ENCODE data around the gene TEAD4. TPM values are rescaled to one million over a fixed set of nuclear protein-coding genes. Genes with fewer than 3 reads are reported as not detected.

TEAD4 gene
- total and polyA plus RNA-seq, 3 donors from 2014 or later = 9.7 to 16.1 (median 10.9) TPM

GRCh38 chr12:3077572-3078081 lies 118.4 kb downstream of the TEAD4 start:
- intact Hi-C loops (cut with DNase I; ENCODE audit: low total_unique reads) = loop anchor here (10.0 kb wide), 1 partner anchor 57 kb away; no protein-coding TSS in a partner anchor
- H3K4me3 ChIP-seq = peak overlapping the region; percentile 81 to 97
- TF ChIP-seq POLR2A (IDR thresholded peaks at IDR 0.05) (no peak), CTCF (IDR thresholded peaks at IDR 0.05) (no peak)
- no peaks in the 10 kb centered on the region for H3K36me3 ChIP-seq (ENCODE audit: low read depth, missing control alignments)
- peak; percentile 43 for DNase-seq
- no peaks in the 10 kb centered on the region for H3K9me3 ChIP-seq
- peaks cover 11% of the 10 kb centered on the region for H3K4me1 ChIP-seq
- H3K27ac ChIP-seq = peak overlapping the region; percentile 56 to 87
- WGBS, 2 donors = 0 to 1% methylated on average over 16 to 32 of the region's 32 CpGs
- H3K27me3 ChIP-seq = no peaks in the 10 kb centered on the region

GRCh38 chr12:3078086-3078820 lies 119.1 kb downstream of the TEAD4 start:
- TF ChIP-seq POLR2A (IDR thresholded peaks at IDR 0.05) (no peak), CTCF (IDR thresholded peaks at IDR 0.05) (no peak)
- 35 to 40% methylated on average over 10 of the region's 10 CpGs for WGBS, 2 donors
- H3K4me3 ChIP-seq = peak overlapping the region; percentile 81 to 97
- intact Hi-C loops (cut with DNase I; ENCODE audit: low total_unique reads) = loop anchor here (10.0 kb wide), 1 partner anchor 57 kb away; no protein-coding TSS in a partner anchor
- no peak for DNase-seq
- H3K36me3 ChIP-seq (ENCODE audit: low read depth, missing control alignments) = no peaks in the 10 kb centered on the region
- H3K4me1 ChIP-seq = peaks cover 11% of the 10 kb centered on the region
- peak overlapping the region in 1 of 2 donors; percentile 87 for H3K27ac ChIP-seq
- no peaks in the 10 kb centered on the region for H3K27me3 ChIP-seq
- no peaks in the 10 kb centered on the region for H3K9me3 ChIP-seq

- TF ChIP-seq POLR2A (IDR thresholded peaks at IDR 0.05) (no peak), CTCF (IDR thresholded peaks at IDR 0.05) (no peak)
- H3K9me3 ChIP-seq = no peaks in the 10 kb centered on the region
- H3K4me1 ChIP-seq = peaks cover 9% of the 10 kb centered on the region
- no peaks in the 10 kb centered on the region for H3K36me3 ChIP-seq (ENCODE audit: low read depth, missing control alignments)
- H3K27me3 ChIP-seq = no peaks in the 10 kb centered on the region
- intact Hi-C loops (cut with DNase I; ENCODE audit: low total_unique reads) = no loop called here
- no peak overlapping the region for H3K27ac ChIP-seq
- WGBS, 2 donors = 74 to 82% methylated on average over 9 of the region's 9 CpGs
- H3K4me3 ChIP-seq = no peak overlapping the region
- DNase-seq = no peak
Measured at GRCh38 chr12:3081091-3081490, 121.9 kb downstream of the TEAD4 start.

- H3K4me1 ChIP-seq = peaks cover 3% of the 10 kb centered on the region
Measured at GRCh38 chr12:3081886-3082285, 122.7 kb downstream of the TEAD4 start.

More at GRCh38 chr12:3081886-3082285, 122.7 kb downstream of the TEAD4 start:
- no peak for DNase-seq
- Histone ChIP-seq H3K4me3 (no peak overlapping the region), H3K9me3 (no peaks in the 10 kb centered on the region), H3K27ac (no peak overlapping the region), H3K36me3 (ENCODE audit: low read depth, missing control alignments) (no peaks in the 10 kb centered on the region), H3K27me3 (no peaks in the 10 kb centered on the region)
- WGBS, 2 donors = 74 to 79% methylated on average over 7 of the region's 7 CpGs
- intact Hi-C loops (cut with DNase I; ENCODE audit: low total_unique reads) = no loop called here
- TF ChIP-seq CTCF (IDR thresholded peaks at IDR 0.05) (no peak), POLR2A (IDR thresholded peaks at IDR 0.05) (no peak)
